ENCODE data around the gene C17orf67. TPM values are rescaled to one million over a fixed set of nuclear protein-coding genes. Genes with fewer than 3 reads are reported as not detected.

The C17orf67 gene
- total RNA-seq, 1 donor from 2014 or later: 3.8 TPM

GRCh38 chr17:56819431-56820145, 14.1 kb downstream of the C17orf67 start:
- peaks cover 4% of the 10 kb centered on the region for H3K4me1 Mint-ChIP-seq
- no peaks in the 10 kb centered on the region for H3K27me3 Mint-ChIP-seq (ENCODE audit: low read depth)
- peak; percentile 90 for TF ChIP-seq CTCF (IDR thresholded peaks at IDR 0.05; ENCODE audit: unreplicated experiment)
- no peak overlapping the region for H3K4me3 Mint-ChIP-seq
- H3K27ac Mint-ChIP-seq: no peak overlapping the region
- peaks cover 9% of the 10 kb centered on the region for H3K36me3 Mint-ChIP-seq
- no peaks in the 10 kb centered on the region for H3K9me3 Mint-ChIP-seq
- DNase-seq (ENCODE audit: low spot score in 2 of 2, unreplicated experiment in 2 of 2): peak in 1 of 2 experiments; percentile 62

- no peak overlapping the region for H3K27ac Mint-ChIP-seq
- no peak for TF ChIP-seq CTCF (IDR thresholded peaks at IDR 0.05; ENCODE audit: unreplicated experiment)
- H3K9me3 Mint-ChIP-seq: no peaks in the 10 kb centered on the region
- H3K4me3 Mint-ChIP-seq: no peak overlapping the region
- peaks cover 4% of the 10 kb centered on the region for H3K36me3 Mint-ChIP-seq
- H3K27me3 Mint-ChIP-seq (ENCODE audit: low read depth): no peaks in the 10 kb centered on the region
- H3K4me1 Mint-ChIP-seq: peaks cover 4% of the 10 kb centered on the region
- no peak for DNase-seq (ENCODE audit: low spot score in 2 of 2, unreplicated experiment in 2 of 2)
Observed at GRCh38 chr17:56819030-56819429, 14.7 kb downstream of the C17orf67 start.

- Mint-ChIP-seq H3K36me3 (no peaks in the 10 kb centered on the region), H3K27ac (no peak overlapping the region), H3K9me3 (no peaks in the 10 kb centered on the region), H3K4me1 (peaks cover 20% of the 10 kb centered on the region), H3K4me3 (no peak overlapping the region), H3K27me3 (ENCODE audit: low read depth) (no peaks in the 10 kb centered on the region)
- DNase-seq (ENCODE audit: low spot score in 2 of 2, unreplicated experiment in 2 of 2): no peak
- no peak for TF ChIP-seq CTCF (IDR thresholded peaks at IDR 0.05; ENCODE audit: unreplicated experiment)
Observed at GRCh38 chr17:56817066-56817465, 16.7 kb downstream of the C17orf67 start.

- TF ChIP-seq CTCF (IDR thresholded peaks at IDR 0.05; ENCODE audit: unreplicated experiment): no peak
- peaks cover 20% of the 10 kb centered on the region for H3K4me1 Mint-ChIP-seq
- H3K27ac Mint-ChIP-seq: no peak overlapping the region
- H3K9me3 Mint-ChIP-seq: no peaks in the 10 kb centered on the region
- no peak overlapping the region for H3K4me3 Mint-ChIP-seq
- DNase-seq (ENCODE audit: low spot score in 2 of 2, unreplicated experiment in 2 of 2): no peak
- no peaks in the 10 kb centered on the region for H3K27me3 Mint-ChIP-seq (ENCODE audit: low read depth)
- H3K36me3 Mint-ChIP-seq: no peaks in the 10 kb centered on the region
Observed at GRCh38 chr17:56815711-56816110, 18.0 kb downstream of the C17orf67 start.

GRCh38 chr17:56812901-56813388, 20.8 kb downstream of the C17orf67 start:
- H3K9me3 Mint-ChIP-seq: no peaks in the 10 kb centered on the region
- H3K27ac Mint-ChIP-seq: peak overlapping the region; percentile 10
- H3K4me1 Mint-ChIP-seq: peaks cover 16% of the 10 kb centered on the region
- H3K27me3 Mint-ChIP-seq (ENCODE audit: low read depth): no peaks in the 10 kb centered on the region
- H3K4me3 Mint-ChIP-seq: no peak overlapping the region
- no peaks in the 10 kb centered on the region for H3K36me3 Mint-ChIP-seq
- DNase-seq (ENCODE audit: low spot score in 2 of 2, unreplicated experiment in 2 of 2): peak in 1 of 2 experiments; percentile 46
- TF ChIP-seq CTCF (IDR thresholded peaks at IDR 0.05; ENCODE audit: unreplicated experiment): no peak
